ENCODE data around the gene RAMAC.

GRCh38 chr15:82936966-82937711, 48.9 kb upstream of the RAMAC start:
- TF ChIP-seq EZH2 (IDR thresholded peaks at IDR 0.05; ENCODE audit: low read depth) (no peak), CTCF (conservative IDR thresholded peaks at IDR 0.05) (no peak)
